SIG-M5 (cell line): ENCODE results near the gene NOP9.
"Not testable (repeated sequence)": the region's sequence is repeated elsewhere in the genome, so short reads cannot be mapped to it uniquely, and the experiment has no call there.

Experiments
- DNase-seq: peaks from one replicate; lab custom pipeline; 2025; lab: John Stamatoyannopoulos, UW

NOP9 gene

DNA sequence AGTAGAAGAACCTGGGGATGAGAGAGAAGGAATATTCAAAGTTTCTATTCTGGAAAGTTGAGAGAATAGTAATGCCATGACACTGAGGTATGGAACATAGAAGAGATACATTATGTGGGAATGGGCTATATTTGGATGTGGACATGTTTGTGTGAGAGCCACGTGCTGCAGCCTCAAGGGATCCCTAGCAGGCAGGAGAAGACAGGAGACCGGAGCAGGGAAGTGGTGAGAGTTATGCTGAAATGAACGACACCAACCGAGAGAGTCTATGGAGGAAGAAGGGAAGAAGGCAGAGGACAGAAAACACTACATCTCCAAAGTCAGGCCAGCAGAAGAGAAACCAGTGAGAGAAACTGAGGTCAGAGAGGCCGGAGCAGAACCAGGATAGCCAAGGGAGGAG is 50.1 kb downstream of the NOP9 start:
- DNase-seq, result no peak

DNA sequence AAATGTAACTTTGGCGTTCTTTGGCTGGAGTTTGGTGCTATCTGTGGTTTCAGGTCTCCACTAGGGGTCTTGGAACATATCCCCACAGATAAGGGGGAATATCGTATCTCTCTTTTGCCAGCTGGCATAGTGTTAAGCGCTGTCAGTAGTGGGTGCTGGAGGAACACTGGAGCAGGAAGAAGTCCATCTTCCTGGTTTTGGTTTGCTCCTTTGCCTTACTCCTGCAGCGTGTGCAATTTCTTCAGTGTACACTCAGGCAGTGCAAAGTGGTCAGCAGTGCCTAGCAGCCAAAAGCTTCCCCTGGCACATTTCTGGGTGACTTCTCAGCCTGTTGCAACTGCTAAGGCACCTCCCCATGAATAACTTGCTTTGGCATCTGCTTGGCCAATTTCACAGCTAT is 51.9 kb downstream of the NOP9 start:
- no peak for DNase-seq

DNA sequence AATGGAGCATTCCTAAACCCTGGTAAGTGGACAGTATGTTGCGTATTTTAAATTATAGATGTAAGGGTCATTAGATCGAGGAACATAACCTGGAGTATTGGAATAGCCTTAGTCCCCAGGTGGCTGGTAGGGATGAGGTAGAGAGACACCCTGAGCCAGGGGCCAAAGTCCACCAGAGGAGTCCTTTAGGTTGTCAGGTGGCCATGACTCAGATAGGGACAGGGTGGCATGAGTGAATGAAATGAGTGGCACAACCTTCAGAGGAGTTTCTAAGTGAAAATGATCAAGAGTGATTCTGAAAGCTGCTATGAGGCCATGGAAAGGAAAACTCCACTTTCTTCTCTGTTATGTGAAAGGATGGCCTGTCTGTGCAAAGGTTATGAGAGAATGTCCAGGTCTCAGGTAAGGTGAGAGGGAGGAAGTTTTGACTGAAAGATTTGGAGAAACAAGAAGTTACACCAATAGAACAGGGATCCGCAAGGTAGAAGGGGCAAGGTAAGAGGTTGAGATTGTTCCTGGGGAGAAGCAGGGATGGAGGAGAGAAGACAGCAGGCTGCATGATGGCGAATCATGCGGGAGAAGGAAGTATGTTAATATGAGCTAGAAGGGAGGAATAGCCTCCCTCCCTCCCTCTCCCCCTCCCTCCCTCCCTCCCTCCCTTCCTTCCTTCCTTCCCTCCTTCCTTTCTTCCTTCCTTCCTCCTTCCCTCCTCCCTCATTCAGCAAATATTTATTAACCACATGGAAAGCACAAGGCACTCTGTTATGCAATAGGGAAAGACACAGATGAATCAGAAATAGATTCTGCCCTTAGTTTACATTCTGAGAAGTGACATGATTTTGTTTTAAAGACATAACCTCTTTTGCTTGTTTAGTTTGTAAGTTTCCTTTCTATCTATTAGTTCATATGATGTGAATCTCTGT is 54.2 kb downstream of the NOP9 start:
- no peak for DNase-seq

DNA sequence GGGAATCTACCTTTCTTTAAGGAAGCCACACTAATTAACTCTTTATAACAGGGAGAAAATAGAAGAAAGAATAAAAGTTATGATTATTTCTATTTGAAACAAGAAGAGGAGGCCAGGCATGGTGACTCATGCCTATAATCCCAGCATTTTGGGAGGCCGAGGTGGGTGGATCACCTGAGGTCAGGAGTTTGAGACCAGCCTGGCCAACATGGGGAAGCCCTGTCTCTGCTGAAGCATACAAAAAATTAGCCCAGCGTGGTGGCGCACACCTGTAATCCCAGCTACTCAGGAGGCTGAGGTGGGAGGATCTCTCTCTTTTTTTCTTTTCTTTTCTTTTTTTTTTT is 54.8 kb downstream of the NOP9 start:
- DNase-seq, result not testable (repeated sequence)

DNA sequence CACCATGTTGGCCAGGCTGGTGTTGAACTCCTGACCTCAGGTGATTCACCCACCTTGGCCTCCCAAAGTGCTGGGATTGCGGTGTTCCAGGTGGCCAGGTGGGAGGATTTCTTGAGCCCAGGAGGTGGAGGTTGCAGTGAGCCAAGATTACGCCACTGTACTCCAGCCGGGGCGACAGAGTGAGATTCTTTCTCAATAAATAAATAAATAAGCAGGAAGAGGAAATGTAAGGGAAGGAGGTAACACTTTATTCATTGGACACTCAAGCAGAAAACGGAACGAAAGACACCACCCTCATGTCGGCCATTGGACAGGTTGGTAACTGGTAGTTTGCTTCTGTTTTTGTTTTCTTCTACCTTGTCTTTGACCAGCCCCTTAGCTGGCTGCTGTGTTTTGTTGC is 55.4 kb downstream of the NOP9 start:
- DNase-seq, result no peak

DNA sequence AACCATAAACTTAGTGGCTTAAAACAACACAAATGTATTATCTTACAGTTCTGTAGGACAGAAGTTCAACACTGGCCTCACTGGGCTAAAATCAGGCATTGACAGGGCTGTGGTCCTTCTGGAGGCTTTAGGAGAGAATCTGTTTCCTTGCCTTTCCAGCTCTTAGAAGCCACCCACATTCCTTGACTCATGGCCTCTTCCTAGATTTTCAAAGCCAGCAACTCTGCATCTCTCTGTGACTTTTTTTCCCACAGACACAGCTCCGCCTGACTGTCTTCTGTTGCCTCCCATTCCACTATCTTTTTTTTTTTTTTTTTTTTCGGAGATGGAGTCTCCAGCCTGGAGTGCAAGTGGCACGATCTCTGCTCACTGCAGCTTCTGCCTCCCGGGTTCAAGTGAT is 56.6 kb downstream of the NOP9 start:
- DNase-seq, result no peak
